H1 (cell line): ENCODE measurements around the gene FMNL2. TPM values are rescaled to one million over a fixed set of nuclear protein-coding genes. Genes with fewer than 3 reads are reported as not detected.

Experiments used
- CTCF ChIA-PET: fragments of 300-600 bp; sonication (Branson Sonifier 250); formaldehyde crosslinking; loops from one replicate; lab custom pipeline; 2021; ENCODE audit not compliant: partially characterized antibody; lab: Charles Lee
- POLR2A ChIA-PET: fragments of 300-600 bp; sonication (Branson Sonifier 250); formaldehyde crosslinking; loops from one replicate; lab custom pipeline; 2021; ENCODE audit warnings: inconsistent platforms; ENCODE audit not compliant: partially characterized antibody; lab: Charles Lee
- DNase-seq, 2 experiments: peaks; one replicate each; pipeline versions ENCODE4 v3.0.0 to v3.0.0-alpha.2; 2010 to 2022; ENCODE audit warnings: low spot score in 2 of 2, low read depth in 1 of 2, mixed read lengths in 1 of 2
- FAIRE-seq: peaks from 2 replicates; lab custom pipeline; 2011; peaks lifted over from hg19 to GRCh38; lab: Jason Lieb, UNC
- H2AFZ ChIP-seq: 2 replicates; pipeline ENCODE4 v1.8.1; 2012; ENCODE audit warnings: low read length, inconsistent platforms
- H2AK5ac ChIP-seq: 2 replicates; pipeline ENCODE4 v1.6.1; 2013; ENCODE audit warnings: low read depth, low read length
- H2BK120ac ChIP-seq: replicated peaks from 2 replicates; pipeline ENCODE3; 2013; ENCODE audit warnings: low read depth, low read length, inconsistent platforms
- H2BK12ac ChIP-seq: 2 replicates; pipeline ENCODE4 v1.6.1; 2013; ENCODE audit warnings: low read depth, low read length
- H2BK15ac ChIP-seq: 2 replicates; pipeline ENCODE4 v1.6.1; 2013; ENCODE audit warnings: low read length
- H2BK20ac ChIP-seq: 2 replicates; pipeline ENCODE4 v1.6.1; 2013; ENCODE audit warnings: low read length
- H2BK5ac ChIP-seq: 2 replicates; pipeline ENCODE4 v1.6.1; 2013; ENCODE audit warnings: low read depth, low read length
- H3K14ac ChIP-seq: 2 replicates; pipeline ENCODE4 v1.6.1; 2013; ENCODE audit warnings: inconsistent platforms; ENCODE audit not compliant: insufficient read length
- H3K18ac ChIP-seq: 2 replicates; pipeline ENCODE4 v1.6.1; 2013; ENCODE audit warnings: low read length; ENCODE audit errors: extremely low read depth
- H3K23ac ChIP-seq: 2 replicates; pipeline ENCODE4 v1.6.1; 2013; ENCODE audit warnings: inconsistent platforms; ENCODE audit not compliant: insufficient read length
- H3K23me2 ChIP-seq: 2 replicates; pipeline ENCODE4 v1.6.1; 2013; ENCODE audit warnings: low read depth, low read length
- H3K27ac ChIP-seq: 2 replicates; pipeline ENCODE4 v1.6.1; 2011; ENCODE audit warnings: low read depth, low read length, inconsistent platforms
- H3K27me3 ChIP-seq, 4 experiments: replicated peaks in 1 of 4; 1 replicate in 1 of 4; 2 replicates in 3 of 4; pipeline versions ENCODE4 v1.6.1 to v1.8.1; 2011 to 2013; ENCODE audit warnings: low read length in 3 of 4, mild to moderate bottlenecking in 3 of 4, inconsistent platforms in 2 of 4, mixed read lengths in 2 of 4, moderate library complexity in 1 of 4; ENCODE audit not compliant: control insufficient read depth in 3 of 4, insufficient read depth in 3 of 4; ENCODE audit errors: extremely low read depth in 1 of 4
- H3K36me3 ChIP-seq, 4 experiments: 2 replicates each; pipeline versions ENCODE4 v1.6.1 to v1.8.1; 2011 to 2013; ENCODE audit warnings: mild to moderate bottlenecking in 4 of 4, low read length in 3 of 4, moderate library complexity in 2 of 4, control low read depth in 1 of 4, inconsistent platforms in 1 of 4; ENCODE audit not compliant: insufficient read depth in 4 of 4, control insufficient read depth in 2 of 4
- H3K4ac ChIP-seq: replicated peaks from 2 replicates; pipeline ENCODE3; 2013; ENCODE audit warnings: low read length, low read depth, mixed read lengths, inconsistent platforms; ENCODE audit not compliant: insufficient read length
- H3K4me1 ChIP-seq, 4 experiments: replicated peaks in 1 of 4; 1 replicate in 1 of 4; 2 replicates in 3 of 4; pipeline versions ENCODE4 v1.6.1 to v1.8.1; 2011 to 2013; ENCODE audit warnings: low read length in 3 of 4, inconsistent platforms in 2 of 4, mixed read lengths in 1 of 4; ENCODE audit not compliant: insufficient read depth in 4 of 4, control insufficient read depth in 3 of 4
- H3K4me2 ChIP-seq, 2 experiments: 2 replicates each; pipeline versions ENCODE4 v1.6.1 to v1.8.1; 2011 to 2013; ENCODE audit warnings: low read depth in 2 of 2, low read length in 2 of 2, control low read depth in 1 of 2, inconsistent platforms in 1 of 2, mild to moderate bottlenecking in 1 of 2; ENCODE audit not compliant: insufficient read depth in 1 of 2
- H3K4me3 ChIP-seq, 4 experiments: fragments of 200-600, 300-600 bp in 1 of 4; sonication (generic), shearing (Covaris generic), sonication (Bioruptor Twin) in 1 of 4; 2 replicates each; pipeline versions ENCODE4 v1.5.1 to v1.8.1; 2011 to 2016; ENCODE audit warnings: low read length in 4 of 4, low read depth in 3 of 4, control low read depth in 2 of 4, inconsistent platforms in 2 of 4, mild to moderate bottlenecking in 2 of 4, mixed read lengths in 1 of 4, moderate library complexity in 1 of 4; ENCODE audit not compliant: insufficient read depth in 2 of 4; ENCODE audit errors: extremely low read depth in 1 of 4
- H3K56ac ChIP-seq: replicated peaks from 2 replicates; pipeline ENCODE3; 2013; ENCODE audit warnings: low read depth, mild to moderate bottlenecking, mixed read lengths, low read length, inconsistent platforms; ENCODE audit not compliant: insufficient read length
- H3K79me1 ChIP-seq: 2 replicates; pipeline ENCODE4 v1.6.1; 2013; ENCODE audit warnings: low read depth, low read length, control low read depth
- H3K79me2 ChIP-seq, 2 experiments: 2 replicates each; pipeline versions ENCODE4 v1.6.1 to v1.8.1; 2012 to 2013; ENCODE audit warnings: low read length in 2 of 2, mild to moderate bottlenecking in 2 of 2, inconsistent platforms in 1 of 2; ENCODE audit not compliant: insufficient read depth in 2 of 2, control insufficient read depth in 1 of 2
- H3K9ac ChIP-seq, 4 experiments: replicated peaks in 1 of 4; 1 replicate in 1 of 4; 2 replicates in 3 of 4; pipeline versions ENCODE4 v1.6.1 to v1.8.1; 2011 to 2013; ENCODE audit warnings: low read depth in 3 of 4, low read length in 3 of 4, control low read depth in 2 of 4, mild to moderate bottlenecking in 2 of 4, moderate library complexity in 2 of 4, inconsistent platforms in 1 of 4; ENCODE audit errors: extremely low read depth in 1 of 4
- H3K9me3 ChIP-seq, 2 experiments: 2 replicates each; pipeline versions ENCODE4 v1.6.1 to v1.8.1; 2012 to 2013; ENCODE audit warnings: mild to moderate bottlenecking in 2 of 2, moderate library complexity in 2 of 2, control low read depth in 1 of 2, inconsistent platforms in 1 of 2, low read depth in 1 of 2, low read length in 1 of 2, mixed read lengths in 1 of 2; ENCODE audit not compliant: insufficient read depth in 2 of 2
- H4K20me1 ChIP-seq, 2 experiments: replicated peaks in 1 of 2; 2 replicates each; pipeline versions ENCODE3 to v1.8.1; 2011 to 2013; ENCODE audit warnings: inconsistent platforms in 2 of 2, low read length in 2 of 2, mild to moderate bottlenecking in 1 of 2; ENCODE audit not compliant: insufficient read depth in 2 of 2, control insufficient read depth in 1 of 2
- H4K5ac ChIP-seq: 2 replicates; pipeline ENCODE4 v1.6.1; 2013; ENCODE audit warnings: low read length, low read depth, mixed read lengths, inconsistent platforms; ENCODE audit not compliant: insufficient read length
- H4K8ac ChIP-seq: 2 replicates; pipeline ENCODE4 v1.8.0; 2013; ENCODE audit warnings: mild to moderate bottlenecking, moderate library complexity, low read length, inconsistent platforms; ENCODE audit not compliant: insufficient read depth; ENCODE audit errors: extremely low read depth
- H4K91ac ChIP-seq: replicated peaks from 2 replicates; pipeline ENCODE3; 2013; ENCODE audit warnings: low read length, mixed read lengths, inconsistent platforms; ENCODE audit not compliant: insufficient read length
- ATF3 ChIP-seq: IDR thresholded peaks from 2 replicates; pipeline ENCODE4 v1.6.1; 2011; ENCODE audit warnings: low read depth, mild to moderate bottlenecking, low read length; ENCODE audit not compliant: insufficient read depth
- BACH1 ChIP-seq: IDR thresholded peaks from 2 replicates; pipeline ENCODE4 v1.6.1; 2012; ENCODE audit warnings: low read length, improper control_type of control experiment
- BCL11A ChIP-seq, 2 experiments: IDR thresholded peaks; one replicate each; pipeline ENCODE4 v1.6.1; 2011; ENCODE audit warnings: low read depth in 2 of 2, low read length in 2 of 2, mild to moderate bottlenecking in 2 of 2
- CHD2 ChIP-seq: IDR thresholded peaks from 2 replicates; pipeline ENCODE4 v1.6.1; 2012; ENCODE audit warnings: low read length, improper control_type of control experiment
- CTBP2 ChIP-seq: IDR thresholded peaks from 2 replicates; pipeline ENCODE4 v1.7.0; 2011; ENCODE audit warnings: borderline replicate concordance, mild to moderate bottlenecking, moderate library complexity, mixed read lengths, low read length; ENCODE audit not compliant: insufficient read depth, insufficient read length
- GABPA ChIP-seq: IDR thresholded peaks from 2 replicates; pipeline ENCODE4 v1.6.1; 2011; ENCODE audit warnings: mild to moderate bottlenecking, low read length, moderate library complexity, borderline replicate concordance; ENCODE audit not compliant: insufficient read depth
- JUND ChIP-seq: IDR thresholded peaks from 2 replicates; pipeline ENCODE4 v1.6.1; 2011; ENCODE audit warnings: mild to moderate bottlenecking, improper control_type of control experiment, low read length
- KDM5A ChIP-seq: fragments of 200-600 bp; IDR thresholded peaks from 2 replicates; pipeline ENCODE4 v1.7.1; 2012; ENCODE audit warnings: mild to moderate bottlenecking, low read length, inconsistent platforms, mixed read lengths
- RXRA ChIP-seq: IDR thresholded peaks from 2 replicates; pipeline ENCODE4 v1.6.1; 2011; ENCODE audit warnings: low read depth, mild to moderate bottlenecking, low read length, moderate library complexity; ENCODE audit not compliant: insufficient read depth
- ZNF274 ChIP-seq: IDR thresholded peaks from 2 replicates; pipeline ENCODE4 v1.7.0; 2012; ENCODE audit warnings: low read length, borderline replicate concordance; ENCODE audit errors: extremely low read depth
- WGBS, 2 experiments: shearing (Covaris generic) in 1 of 2; methylation state at CpG; one replicate each; pipeline versions ENCODE4 v1.1.6 to v1.1.7; 2013 to 2015; ENCODE audit warnings: low lambda C conversion rate in 2 of 2, mixed read lengths in 2 of 2, inconsistent platforms in 1 of 2, low coverage in 1 of 2, missing lambda C conversion rate in 1 of 2; ENCODE audit not compliant: insufficient replicate concordance in 2 of 2, insufficient coverage in 1 of 2, insufficient read length in 1 of 2; ENCODE audit errors: extremely low coverage in 1 of 2, missing lambda C conversion rate in 1 of 2; 5-methylcytosine and 5-hydroxymethylcytosine counted together
- polyA plus RNA-seq, 7 experiments: library from polyadenylated mRNA; depleted of rRNA in 3 of 7; stranded (reverse) in 5 of 7; unstranded in 2 of 7; fragments of >200 nt in 5 of 7; fragments of 200-250 nt in 2 of 7; gene quantifications; 1 replicate in 5 of 7; 2 replicates in 1 of 7; 4 replicates in 1 of 7; pipeline versions ENCODE4 v1.2.1 to v1.2.3, GENCODE V29; 2011 to 2013; ENCODE audit warnings: missing spikeins in 2 of 7, mixed read lengths in 2 of 7
- total RNA-seq: library from RNA; stranded (reverse); fragmentation: NEBNext Ultra II Directional; extraction: Animal tissue kit (Norgen Biotek cat#: 25700); gene quantifications from 2 replicates; pipeline ENCODE4 v1.2.1, GENCODE V29; 2021

Gene FMNL2
- total and polyA plus RNA-seq, 2 of the 8 experiments (the other 6 are each of a cell fraction or from before 2014, with no cell fraction given) = 15.5 to 45.1 TPM

GRCh38 chr2:152618193-152618564 is 283.2 kb downstream of the FMNL2 start:
- POLR2A ChIA-PET = no interaction called here
- no peak overlapping the region for H2BK15ac ChIP-seq
- FAIRE-seq = no peak

More at GRCh38 chr2:152618193-152618564, 283.2 kb downstream of the FMNL2 start:
- Histone ChIP-seq H2BK12ac (no peak overlapping the region), H2BK20ac (no peak overlapping the region), H2AFZ (no peak overlapping the region), H4K91ac (no peak overlapping the region), H3K9ac (no peak overlapping the region), H4K5ac (no peak overlapping the region), H4K20me1 (no peaks in the 10 kb centered on the region), H3K27me3 (no peaks in the 10 kb centered on the region), H3K79me1 (no peaks in the 10 kb centered on the region), H3K14ac (no peak overlapping the region), H3K4ac (no peak overlapping the region), H2BK5ac (no peak overlapping the region), H3K4me3 (no peak overlapping the region), H2AK5ac (no peak overlapping the region), H3K79me2 (no peaks in the 10 kb centered on the region), H3K18ac (no peak overlapping the region), H2BK120ac (no peak overlapping the region), H3K56ac (no peak overlapping the region)
- 84% methylated on average over 5 of the region's 5 CpGs; no CpG with 5 or more reads in 1 of the 2 experiments for WGBS, 2 experiments
- no peak for DNase-seq
- CTCF ChIA-PET = interaction anchor here (0.8 to 1.8 kb wide), 6 partner anchors 12 to 442 kb away, joined by 3 to 7 read pairs (median 4); no protein-coding TSS in a partner anchor
- no peak for TF ChIP-seq JUND
- TF ChIP-seq GABPA = no peak
- no peak for TF ChIP-seq CHD2
- no peak for TF ChIP-seq CTBP2
- no peak for TF ChIP-seq RXRA
- no peak for TF ChIP-seq KDM5A
- no peak for TF ChIP-seq BCL11A (IDR thresholded peaks at IDR 0.05; ENCODE audit: low read depth in 2 of 2, low read length in 2 of 2)
- no peak for TF ChIP-seq ATF3
- TF ChIP-seq ZNF274 = no peak
- TF ChIP-seq BACH1 = no peak
- TF ChIP-seq, all 59 proteins: peak for 0
- Histone ChIP-seq H3K27ac (no peak overlapping the region), H3K23ac (no peak overlapping the region), H3K23me2 (no peaks in the 10 kb centered on the region), H3K4me2 (no peak overlapping the region), H4K8ac (no peak overlapping the region), H3K9me3 (no peaks in the 10 kb centered on the region), H3K4me1 (no peaks in the 10 kb centered on the region), H3K36me3 (peaks cover 6 to 55% (median 41%) of the 10 kb centered on the region in 4 experiments)
